GM10266 (cell line): Measurements from ENCODE around the gene TEX30.
"Not testable (repeated sequence)": the region's sequence is repeated elsewhere in the genome, so short reads cannot be mapped to it uniquely, and the experiment has no call there.

Experiments used
- DNase-seq: peaks from one replicate; pipeline ENCODE4 v3.0.0; 2012; ENCODE audit errors: extremely low spot score
- TF ChIP-seq, protein P1 (sequence below): IDR thresholded peaks from 2 replicates; pipeline ENCODE4 v1.5.1; 2012; ENCODE audit warnings: mild to moderate bottlenecking, low read depth; ENCODE audit not compliant: control insufficient read depth, insufficient read depth; ENCODE audit errors: missing control alignments

The TEX30 gene

DNA sequence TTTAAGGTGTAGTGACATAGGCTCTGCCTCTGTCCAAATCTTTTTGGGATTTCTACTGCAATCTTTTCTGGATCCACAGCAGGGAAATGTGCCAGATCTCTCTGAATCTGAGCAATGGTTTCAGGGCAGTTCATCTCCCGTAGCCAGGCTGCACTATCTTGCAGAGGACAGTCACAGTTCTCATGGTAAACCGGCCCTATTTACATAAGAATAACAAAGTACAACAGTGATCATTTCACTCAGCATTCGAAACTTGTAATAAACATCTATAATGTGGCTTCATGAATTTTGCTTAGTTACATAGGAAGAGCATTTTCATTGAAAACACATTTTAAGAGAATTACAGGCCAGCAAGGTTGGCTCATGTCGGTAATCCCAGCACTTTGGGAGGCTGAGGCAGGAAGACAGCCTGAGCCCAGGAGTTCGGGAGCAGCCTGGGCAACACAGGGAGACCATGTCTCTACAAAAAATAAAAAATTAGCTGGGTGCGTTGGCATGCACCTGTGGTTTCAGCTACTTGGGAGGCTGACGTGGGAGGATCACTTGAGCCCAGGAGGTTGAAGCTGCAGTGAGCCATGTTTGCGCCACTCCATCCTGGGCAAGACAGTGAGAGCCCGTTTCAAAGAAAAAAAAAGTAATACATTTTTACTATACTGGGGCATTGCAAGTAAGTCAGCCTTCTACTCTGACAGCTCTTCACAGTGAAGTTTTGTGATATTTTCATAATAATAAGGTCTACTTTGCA, 20.2 kb upstream of the TEX30 start:
- no peak for DNase-seq
- TF ChIP-seq, protein P1, sequence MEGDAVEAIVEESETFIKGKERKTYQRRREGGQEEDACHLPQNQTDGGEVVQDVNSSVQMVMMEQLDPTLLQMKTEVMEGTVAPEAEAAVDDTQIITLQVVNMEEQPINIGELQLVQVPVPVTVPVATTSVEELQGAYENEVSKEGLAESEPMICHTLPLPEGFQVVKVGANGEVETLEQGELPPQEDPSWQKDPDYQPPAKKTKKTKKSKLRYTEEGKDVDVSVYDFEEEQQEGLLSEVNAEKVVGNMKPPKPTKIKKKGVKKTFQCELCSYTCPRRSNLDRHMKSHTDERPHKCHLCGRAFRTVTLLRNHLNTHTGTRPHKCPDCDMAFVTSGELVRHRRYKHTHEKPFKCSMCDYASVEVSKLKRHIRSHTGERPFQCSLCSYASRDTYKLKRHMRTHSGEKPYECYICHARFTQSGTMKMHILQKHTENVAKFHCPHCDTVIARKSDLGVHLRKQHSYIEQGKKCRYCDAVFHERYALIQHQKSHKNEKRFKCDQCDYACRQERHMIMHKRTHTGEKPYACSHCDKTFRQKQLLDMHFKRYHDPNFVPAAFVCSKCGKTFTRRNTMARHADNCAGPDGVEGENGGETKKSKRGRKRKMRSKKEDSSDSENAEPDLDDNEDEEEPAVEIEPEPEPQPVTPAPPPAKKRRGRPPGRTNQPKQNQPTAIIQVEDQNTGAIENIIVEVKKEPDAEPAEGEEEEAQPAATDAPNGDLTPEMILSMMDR, result no peak

DNA sequence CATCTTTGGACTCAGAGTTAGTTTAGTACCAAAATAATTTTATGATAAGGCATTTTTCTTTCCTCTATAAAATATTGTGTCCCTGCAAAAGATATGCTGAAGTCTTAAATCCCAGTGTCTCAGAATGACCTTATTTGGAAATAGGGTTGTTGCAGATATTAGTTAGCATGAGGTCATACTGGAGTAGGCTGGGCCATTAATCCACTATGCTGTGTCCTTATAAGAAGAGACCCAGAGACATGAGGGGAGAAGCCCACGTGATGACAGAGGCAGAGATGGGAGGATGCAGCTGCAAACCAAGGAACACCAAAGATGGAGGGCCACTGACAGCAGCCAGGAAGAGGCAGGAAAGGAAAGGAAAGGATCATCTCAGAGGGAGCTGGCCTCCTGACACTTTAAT, 18.8 kb upstream of the TEX30 start:
- DNase-seq, result no peak
- TF ChIP-seq, protein P1, result no peak

DNA sequence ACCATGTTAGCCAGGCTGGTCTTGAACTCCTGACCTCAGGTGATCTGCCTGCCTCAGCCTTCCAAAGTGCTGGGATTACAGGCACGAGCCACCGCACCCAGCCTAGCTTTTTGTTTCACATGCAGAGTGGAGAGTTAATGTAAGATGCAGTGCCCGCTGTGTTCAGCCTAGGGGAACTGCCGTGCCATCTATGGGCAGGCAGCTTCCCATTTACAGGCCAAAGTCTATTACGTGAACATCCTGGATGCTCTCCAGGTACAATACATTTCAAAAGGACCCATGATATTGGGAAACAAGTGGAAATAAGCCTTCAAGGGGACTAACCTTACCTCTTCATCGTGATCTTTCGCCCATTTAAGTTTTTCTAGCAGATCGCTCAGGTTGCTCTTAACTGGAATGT, 15.1 kb upstream of the TEX30 start:
- TF ChIP-seq, protein P1, result no peak
- DNase-seq, result no peak

DNA sequence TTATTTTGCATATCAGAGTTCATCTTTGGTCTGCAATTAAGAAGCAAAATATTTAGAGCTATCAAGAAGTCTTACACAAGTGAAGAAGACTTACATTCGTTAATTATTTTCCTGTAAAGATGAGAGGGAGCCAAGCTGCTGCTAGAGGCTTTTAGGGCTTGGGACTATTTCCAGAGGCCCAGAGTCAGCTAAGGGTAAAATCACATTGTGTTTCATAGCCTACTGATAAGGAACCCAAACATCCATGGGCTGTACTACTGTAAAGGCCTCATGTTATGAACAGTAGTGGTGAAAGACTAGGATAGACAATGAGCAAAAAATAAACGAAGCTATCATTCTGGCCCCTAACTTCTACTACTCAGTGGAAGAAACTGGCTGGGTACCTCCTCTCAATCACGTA, 10.9 kb upstream of the TEX30 start:
- DNase-seq, result no peak
- TF ChIP-seq, protein P1, result no peak

DNA sequence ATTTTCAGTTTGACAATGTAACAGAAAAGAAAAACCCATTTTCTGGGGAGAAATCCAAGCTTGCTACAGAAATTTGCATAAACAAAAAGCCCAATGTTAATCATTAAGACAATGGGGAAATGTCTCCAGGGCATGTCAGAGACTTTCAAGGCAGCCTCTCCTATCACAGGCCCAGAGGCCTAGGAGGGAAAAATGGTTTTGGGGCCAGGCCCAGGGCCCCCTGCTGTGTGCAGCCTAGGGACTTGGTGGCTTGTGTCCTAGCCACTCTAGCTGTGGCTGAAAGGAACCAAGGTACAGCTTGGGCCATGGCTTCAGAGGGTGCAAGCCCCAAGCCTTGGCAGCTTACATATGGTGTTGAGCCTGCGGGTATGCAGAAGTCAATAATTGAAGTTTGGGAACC, 8.0 kb upstream of the TEX30 start:
- TF ChIP-seq, protein P1, result no peak
- no peak for DNase-seq

DNA sequence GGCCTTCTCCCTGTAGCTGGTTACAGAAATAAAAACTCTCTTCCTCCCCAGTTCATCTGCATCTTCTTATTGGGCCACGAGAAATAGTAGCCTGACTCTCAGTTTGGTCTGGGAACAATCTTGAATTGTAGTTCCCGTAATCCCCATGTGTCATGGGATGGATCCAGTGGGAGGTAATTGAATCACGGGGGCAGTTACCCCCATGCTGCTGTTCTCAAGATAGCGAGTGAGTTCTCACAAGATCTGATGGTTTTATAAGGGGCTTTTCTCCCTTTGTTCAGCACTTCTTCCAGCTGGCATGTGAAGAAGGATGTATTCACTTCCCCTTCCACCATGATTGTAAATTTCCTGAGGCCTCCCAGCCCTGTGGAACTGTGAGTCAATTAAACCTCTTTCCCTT, 7.1 kb upstream of the TEX30 start:
- DNase-seq, result not testable (repeated sequence)

DNA sequence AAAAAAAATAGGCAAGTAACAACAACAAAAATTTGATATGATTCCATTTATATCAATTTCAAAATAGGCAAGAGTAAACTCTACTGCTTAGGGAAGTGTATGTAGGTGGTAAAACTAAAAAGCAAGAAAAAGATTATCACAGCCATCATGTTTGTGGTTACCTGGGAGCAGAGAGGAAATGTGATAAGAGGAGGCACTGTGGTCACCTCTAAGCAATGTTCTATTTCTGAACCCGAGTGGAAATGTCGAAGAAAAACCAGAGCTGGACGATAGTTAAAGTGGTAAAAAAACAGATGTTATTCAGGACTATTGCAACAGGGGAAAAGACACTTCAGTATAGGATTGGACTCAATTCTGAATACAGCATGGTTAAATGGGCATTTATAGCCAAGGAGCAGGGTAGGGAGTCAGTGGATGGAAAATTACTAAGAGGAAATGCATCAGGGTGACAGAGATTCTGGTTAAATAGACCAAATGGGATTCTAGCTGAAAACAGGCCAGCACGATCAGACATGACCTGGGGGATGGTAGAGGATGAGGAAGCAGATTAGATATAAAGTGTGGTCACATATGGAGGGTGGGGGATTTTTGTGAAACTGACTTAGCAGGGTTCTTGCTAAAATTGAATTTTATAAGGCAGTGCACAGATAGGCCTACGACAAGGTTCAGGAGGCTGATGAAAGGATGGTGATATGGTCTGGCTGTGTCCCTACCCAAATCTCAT, 6.0 kb upstream of the TEX30 start:
- TF ChIP-seq, protein P1, result no peak
- DNase-seq, result no peak

DNA sequence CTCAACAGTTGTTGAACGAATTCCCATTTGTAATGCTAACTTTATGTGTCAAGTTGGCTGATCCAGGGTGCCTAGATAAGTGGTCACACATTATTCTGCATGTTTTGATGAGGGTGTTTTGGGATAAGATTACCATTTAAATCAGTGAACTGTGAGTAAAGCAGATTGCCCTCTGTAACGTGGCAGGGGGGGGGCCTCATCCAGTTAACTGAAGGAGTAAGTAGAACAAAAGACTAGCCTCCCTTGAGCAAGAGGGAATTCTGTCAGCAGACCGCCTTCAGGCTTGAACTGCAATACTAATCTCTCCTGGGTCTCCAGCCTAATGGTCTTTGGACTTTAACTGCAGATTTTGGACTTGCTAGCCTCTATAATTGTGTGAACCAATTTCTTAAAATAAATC, 4.2 kb upstream of the TEX30 start:
- DNase-seq, result no peak
- TF ChIP-seq, protein P1, result no peak
